ENCODE measurements around the gene NUP35.
"Not testable (repeated sequence)": the region's sequence is repeated elsewhere in the genome, so short reads cannot be mapped to it uniquely, and the experiment has no call there.

NUP35 gene

GRCh38 chr2:183148955-183149354 lies 24.7 kb downstream of the NUP35 start:
- no peak for DNase-seq (ENCODE audit: low spot score)

GRCh38 chr2:183149489-183149888 lies 25.2 kb downstream of the NUP35 start:
- DNase-seq (ENCODE audit: low spot score) = no peak

GRCh38 chr2:183152280-183152679 lies 28.0 kb downstream of the NUP35 start:
- DNase-seq (ENCODE audit: low spot score) = not testable (repeated sequence)

DNA sequence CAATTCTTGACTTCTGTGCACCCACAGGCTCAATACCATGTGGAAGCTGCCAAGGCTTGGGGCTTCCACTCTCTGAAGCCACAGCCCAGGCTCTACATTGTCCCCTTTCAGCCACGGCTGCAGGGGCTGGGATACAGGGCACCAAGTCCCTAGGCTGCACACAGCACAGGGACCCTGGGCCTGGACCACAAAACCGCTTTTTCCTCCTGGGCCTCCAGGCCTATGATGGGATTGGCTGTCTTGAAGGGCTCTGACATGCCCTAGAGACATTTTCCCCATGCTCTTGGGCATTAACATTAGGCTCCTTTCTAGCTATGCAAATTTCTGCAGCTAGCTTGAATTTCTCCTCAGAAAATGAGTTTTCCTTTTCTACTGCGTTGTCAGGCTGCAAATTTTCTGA lies 29.7 kb downstream of the NUP35 start:
- no peak for DNase-seq (ENCODE audit: low spot score)

DNA sequence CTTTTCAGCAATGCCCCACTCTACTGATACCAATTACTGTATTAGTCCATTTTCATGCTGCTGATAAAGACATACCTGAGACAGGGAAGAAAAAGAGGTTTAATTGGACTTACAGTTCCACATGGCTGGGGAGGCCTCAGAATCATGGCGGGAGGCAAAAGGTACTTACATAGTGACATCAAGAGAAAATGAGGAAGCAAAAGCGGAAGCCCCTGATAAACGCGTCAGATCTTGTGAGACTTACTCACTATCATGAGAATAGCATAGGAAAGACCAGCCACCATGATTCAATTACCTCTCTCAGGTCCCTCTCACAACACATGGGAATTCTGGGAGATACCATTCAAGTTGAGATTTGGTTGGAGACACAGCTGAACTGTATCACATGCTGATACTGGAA lies 30.5 kb downstream of the NUP35 start:
- DNase-seq (ENCODE audit: low spot score) = not testable (repeated sequence)

- no peak for DNase-seq (ENCODE audit: low spot score)
Measured at GRCh38 chr2:183157131-183157530, 32.9 kb downstream of the NUP35 start.

DNA sequence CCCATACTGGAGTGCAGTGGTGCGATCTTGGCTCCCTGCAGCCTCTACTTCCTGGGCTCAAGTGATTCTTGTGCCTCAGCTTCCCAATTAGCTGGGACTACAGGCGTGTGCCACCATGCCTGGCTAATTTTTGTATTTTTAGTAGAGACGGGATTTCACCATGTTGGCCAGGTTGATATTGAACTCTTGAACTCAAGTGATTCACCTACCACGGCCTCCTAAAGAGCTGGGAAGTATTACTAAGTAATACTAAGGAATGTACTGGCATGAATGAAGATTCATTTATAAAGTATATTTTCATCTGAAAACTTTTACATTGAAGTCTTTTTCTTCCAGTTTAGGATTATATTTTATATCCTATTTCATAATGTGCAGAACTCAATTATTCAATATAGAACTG lies 38.1 kb downstream of the NUP35 start:
- no peak for DNase-seq (ENCODE audit: low spot score)

- DNase-seq (ENCODE audit: low spot score) = no peak
Measured at GRCh38 chr2:183163821-183164649, 39.8 kb downstream of the NUP35 start.

- no peak for DNase-seq (ENCODE audit: low spot score)
Measured at GRCh38 chr2:183164650-183165015, 40.4 kb downstream of the NUP35 start.

GRCh38 chr2:183166210-183166609 lies 42.0 kb downstream of the NUP35 start:
- no peak for DNase-seq (ENCODE audit: low spot score)

GRCh38 chr2:183166976-183167375 lies 42.7 kb downstream of the NUP35 start:
- not testable (repeated sequence) for DNase-seq (ENCODE audit: low spot score)

DNA sequence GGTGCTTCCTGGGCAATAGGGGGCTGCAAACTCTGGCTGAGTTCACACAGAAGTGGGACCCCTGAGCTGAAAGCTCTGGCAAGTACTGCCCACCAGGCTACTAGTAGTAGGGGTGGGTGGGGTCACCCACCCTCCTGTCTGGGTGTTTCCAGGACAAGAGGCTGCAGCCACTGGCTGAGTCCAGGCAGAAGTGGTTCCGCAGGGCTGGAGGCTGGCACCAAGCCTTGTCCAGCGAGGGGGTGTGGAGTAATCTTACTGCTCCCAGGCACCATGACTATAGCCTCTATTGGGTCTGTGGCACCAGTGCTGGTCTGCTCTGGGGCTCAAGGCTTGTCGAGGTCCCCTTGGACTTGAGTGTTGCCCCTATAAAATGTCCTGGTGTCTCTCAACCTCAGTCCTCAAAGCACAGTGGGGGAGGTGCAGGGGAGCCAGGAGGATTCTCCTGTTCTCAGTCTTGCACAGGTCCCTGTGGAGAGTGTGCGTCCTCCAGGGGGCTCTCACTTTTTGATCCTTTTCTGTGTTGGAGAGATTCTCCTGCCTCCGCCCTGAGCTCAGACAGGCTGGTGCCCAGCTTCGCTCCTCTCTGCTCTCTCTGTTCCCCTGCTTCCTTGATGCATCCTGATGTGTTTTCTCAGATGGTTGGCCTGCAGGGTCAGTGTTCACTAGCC lies 48.1 kb downstream of the NUP35 start:
- no peak for DNase-seq (ENCODE audit: low spot score)

- DNase-seq (ENCODE audit: low spot score) = no peak
Measured at GRCh38 chr2:183179156-183179555, 54.9 kb downstream of the NUP35 start.

- DNase-seq (ENCODE audit: low spot score) = no peak
Measured at GRCh38 chr2:183185534-183185933, 61.3 kb downstream of the NUP35 start.

GRCh38 chr2:183186296-183186695 lies 62.1 kb downstream of the NUP35 start:
- no peak for DNase-seq (ENCODE audit: low spot score)

GRCh38 chr2:183186766-183187165 lies 62.5 kb downstream of the NUP35 start:
- DNase-seq (ENCODE audit: low spot score) = no peak

GRCh38 chr2:183192343-183192742 lies 68.1 kb downstream of the NUP35 start:
- no peak for DNase-seq (ENCODE audit: low spot score)

DNA sequence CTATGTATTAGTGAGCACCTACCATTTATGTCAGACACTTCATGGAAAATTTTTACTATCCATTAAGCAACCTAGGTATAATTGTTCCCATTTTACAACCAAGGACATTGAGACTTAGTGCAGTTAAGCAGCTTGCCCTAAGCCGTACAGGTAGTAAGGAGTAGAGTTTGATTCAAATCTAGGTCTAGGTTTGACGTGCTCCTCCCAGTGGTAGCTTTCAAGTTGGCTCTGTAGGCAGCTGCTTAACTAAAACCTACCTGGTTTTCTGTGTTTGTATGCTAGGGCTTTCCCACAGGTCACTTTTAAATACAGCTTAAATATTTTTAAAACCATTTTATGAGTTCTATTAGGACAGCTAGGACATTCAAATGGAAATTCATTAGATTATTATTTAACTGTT lies 69.7 kb downstream of the NUP35 start:
- DNase-seq (ENCODE audit: low spot score) = no peak

DNA sequence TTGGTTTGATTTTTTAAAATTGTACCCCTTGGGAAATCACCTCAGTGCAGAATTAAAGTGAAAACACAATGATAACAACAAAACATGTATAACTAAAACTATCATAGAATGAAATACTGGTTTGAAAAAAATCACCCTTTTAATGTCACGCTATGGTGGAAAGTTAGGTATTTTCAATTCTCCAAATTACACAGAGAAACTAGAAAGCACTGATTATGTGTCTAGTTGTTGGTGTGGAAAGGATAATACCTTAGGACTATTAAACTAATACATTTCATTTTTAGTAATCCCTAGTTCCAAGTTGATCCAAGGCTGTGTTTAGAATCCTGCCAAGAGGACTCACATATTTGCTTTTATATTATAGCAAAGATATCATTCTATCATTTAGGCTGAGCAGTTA lies 71.2 kb downstream of the NUP35 start:
- no peak for DNase-seq (ENCODE audit: low spot score)

GRCh38 chr2:183195998-183196409 lies 71.8 kb downstream of the NUP35 start:
- no peak for DNase-seq (ENCODE audit: low spot score)

GRCh38 chr2:183204397-183204796 lies 80.2 kb downstream of the NUP35 start:
- no peak for DNase-seq (ENCODE audit: low spot score)

GRCh38 chr2:183207110-183207509 lies 82.9 kb downstream of the NUP35 start:
- DNase-seq (ENCODE audit: low spot score) = peak; percentile 2

GRCh38 chr2:183209395-183210028 lies 85.3 kb downstream of the NUP35 start:
- no peak for DNase-seq (ENCODE audit: low spot score)

Data from COLO829 (cell line).